Breast epithelium (tissue), 4 donors: ENCODE measurements around the gene CUBN. TPM values are rescaled to one million over a fixed set of nuclear protein-coding genes. Genes with fewer than 3 reads are reported as not detected.
A peak's percentile ranks its signal among the peaks of the same experiment; 100 is the strongest.

Experiments used
- DNase-seq, 2 donors: peaks; one replicate each; pipeline ENCODE4 v3.0.0-alpha.2; 2019; ENCODE audit warnings: low spot score in 2 of 2
- H3K27ac ChIP-seq, 2 donors: fragments of 200-600 bp; sonication (generic) in 1 of 2; one replicate each; pipeline ENCODE4 v1.5.1; 2016 to 2019; ENCODE audit warnings: mild to moderate bottlenecking in 1 of 2
- H3K27me3 ChIP-seq, 2 donors: fragments of 200-600 bp; sonication (generic) in 1 of 2; one replicate each; pipeline versions ENCODE4 v1.5.1 to v1.6.0; 2017 to 2019; ENCODE audit warnings: control low read depth in 1 of 2, mild to moderate bottlenecking in 1 of 2
- H3K36me3 ChIP-seq: fragments of 200-600 bp; one replicate; pipeline ENCODE4 v1.5.1; 2019
- H3K4me1 ChIP-seq, 2 donors: fragments of 200-600 bp; sonication (generic); one replicate each; pipeline ENCODE4 v1.5.1; 2016 to 2019; ENCODE audit warnings: control low read depth in 1 of 2
- H3K4me3 ChIP-seq, 3 donors: fragments of 200-600 bp; sonication (generic); 1 replicate in 2 of 3; 2 replicates in 1 of 3; pipeline ENCODE4 v1.5.1; 2016 to 2019; ENCODE audit warnings: mild to moderate bottlenecking in 3 of 3, moderate library complexity in 2 of 3
- H3K9me3 ChIP-seq, 2 donors: fragments of 200-600 bp; sonication (generic) in 1 of 2; one replicate each; pipeline ENCODE4 v1.5.1; 2016 to 2019; ENCODE audit warnings: control low read depth in 1 of 2
- CTCF ChIP-seq, 3 donors: fragments of 450-650 bp; IDR thresholded peaks; one replicate each; pipeline ENCODE4 v1.5.1; 2016 to 2017; ENCODE audit warnings: antibody characterized with exemption in 3 of 3, mild to moderate bottlenecking in 3 of 3, moderate library complexity in 3 of 3
- POLR2A ChIP-seq: fragments of 450-650 bp; IDR thresholded peaks from one replicate; pipeline ENCODE4 v1.6.1; 2016; ENCODE audit warnings: antibody characterized with exemption, mild to moderate bottlenecking, moderate library complexity
- POLR2AphosphoS5 ChIP-seq, 3 donors: sonication (generic); formaldehyde crosslinking; IDR thresholded peaks; one replicate each; pipeline ENCODE4 v1.6.1; 2017; ENCODE audit warnings: antibody characterized with exemption in 3 of 3
- intact Hi-C: fragments of 100-400 bp; cut with DNase I; formaldehyde crosslinking; loops from one replicate; pipeline ENCODE4 v1.15.1; 2023; ENCODE audit warnings: low total_unique reads
- total RNA-seq, 3 donors: library from RNA; depleted of rRNA; stranded (reverse); fragments of >200 nt; gene quantifications; one replicate each; pipeline ENCODE4 v1.1.0, GENCODE V29; 2016

The CUBN gene
- total RNA-seq, 3 donors from 2014 or later: 1.6 to 5.7 (median 5.0) TPM

- Histone ChIP-seq H3K36me3 (no peaks in the 10 kb centered on the region), H3K4me1 (peaks cover 0 to 3% of the 10 kb centered on the region in 2 donors), H3K27ac (no peak overlapping the region), H3K27me3 (no peaks in the 10 kb centered on the region), H3K4me3 (no peak overlapping the region), H3K9me3 (no peaks in the 10 kb centered on the region)
- intact Hi-C loops: no loop called here
- TF ChIP-seq CTCF (IDR thresholded peaks at IDR 0.05) (no peak), POLR2A (no peak), POLR2AphosphoS5 (IDR thresholded peaks at IDR 0.05) (no peak)
- no peak for DNase-seq
Observed at GRCh38 chr10:17066000-17066399, 63.6 kb downstream of the CUBN start.

GRCh38 chr10:17065273-17065672, 64.3 kb downstream of the CUBN start:
- TF ChIP-seq POLR2AphosphoS5 (IDR thresholded peaks at IDR 0.05) (no peak), POLR2A (no peak), CTCF (IDR thresholded peaks at IDR 0.05) (no peak)
- H3K36me3 ChIP-seq: no peaks in the 10 kb centered on the region
- intact Hi-C loops: no loop called here
- H3K4me1 ChIP-seq: peaks cover 0 to 3% of the 10 kb centered on the region in 2 donors
- no peaks in the 10 kb centered on the region for H3K9me3 ChIP-seq
- no peak overlapping the region for H3K4me3 ChIP-seq
- DNase-seq: no peak
- no peak overlapping the region for H3K27ac ChIP-seq
- H3K27me3 ChIP-seq: no peaks in the 10 kb centered on the region

- intact Hi-C loops: no loop called here
- Histone ChIP-seq H3K4me3 (no peak overlapping the region), H3K36me3 (no peaks in the 10 kb centered on the region), H3K4me1 (peaks cover 0 to 3% of the 10 kb centered on the region in 2 donors), H3K27me3 (no peaks in the 10 kb centered on the region), H3K27ac (no peak overlapping the region), H3K9me3 (no peaks in the 10 kb centered on the region)
- TF ChIP-seq CTCF (IDR thresholded peaks at IDR 0.05): no peak
- no peak for DNase-seq
Observed at GRCh38 chr10:17064435-17064834, 65.2 kb downstream of the CUBN start.

- Histone ChIP-seq H3K36me3 (no peaks in the 10 kb centered on the region), H3K27ac (peak overlapping the region; percentile 89 to 91), H3K4me3 (peak overlapping the region in 1 of 3 donors; percentile 29), H3K27me3 (no peaks in the 10 kb centered on the region), H3K9me3 (no peaks in the 10 kb centered on the region), H3K4me1 (peaks cover 0 to 3% of the 10 kb centered on the region in 2 donors)
- TF ChIP-seq POLR2A (no peak), CTCF (IDR thresholded peaks at IDR 0.05) (no peak), POLR2AphosphoS5 (IDR thresholded peaks at IDR 0.05) (no peak)
- peak; percentile 58 to 65 for DNase-seq
- intact Hi-C loops: no loop called here
Observed at GRCh38 chr10:17062955-17063484, 66.6 kb downstream of the CUBN start.

GRCh38 chr10:17062493-17062892, 67.1 kb downstream of the CUBN start:
- H3K4me1 ChIP-seq: peaks cover 0 to 3% of the 10 kb centered on the region in 2 donors
- peak overlapping the region in 1 of 3 donors; percentile 29 for H3K4me3 ChIP-seq
- H3K36me3 ChIP-seq: no peaks in the 10 kb centered on the region
- intact Hi-C loops: no loop called here
- no peaks in the 10 kb centered on the region for H3K27me3 ChIP-seq
- TF ChIP-seq POLR2AphosphoS5 (IDR thresholded peaks at IDR 0.05) (no peak), POLR2A (no peak), CTCF (IDR thresholded peaks at IDR 0.05) (no peak)
- peak overlapping the region; percentile 89 to 91 for H3K27ac ChIP-seq
- DNase-seq: no peak
- no peaks in the 10 kb centered on the region for H3K9me3 ChIP-seq
